Thyroid gland (tissue), 4 donors: ENCODE data around the gene PIP5K1C. TPM values are rescaled to one million over a fixed set of nuclear protein-coding genes. Genes with fewer than 3 reads are reported as not detected.

ENCODE experiments used
- DNase-seq, 2 donors: peaks; one replicate each; pipeline ENCODE4 v3.0.0-alpha.2; 2019
- H3K27ac ChIP-seq, 3 donors: fragments of 200-600 bp; sonication (generic); 1 replicate in 2 of 3; 2 replicates in 1 of 3; pipeline ENCODE4 v1.5.1; 2016 to 2019; ENCODE audit warnings: mild to moderate bottlenecking in 1 of 3, moderate library complexity in 1 of 3
- H3K27me3 ChIP-seq: fragments of 200-600 bp; sonication (generic); one replicate; pipeline ENCODE4 v1.5.1; 2019
- H3K36me3 ChIP-seq, 2 donors: fragments of 200-600 bp; sonication (generic); one replicate each; pipeline ENCODE4 v1.5.1; 2016 to 2019
- H3K4me1 ChIP-seq, 2 donors: fragments of 200-600 bp; sonication (generic); one replicate each; pipeline ENCODE4 v1.5.1; 2017 to 2019
- H3K4me3 ChIP-seq, 3 donors: fragments of 200-600 bp; sonication (generic); replicated peaks in 1 of 3; 1 replicate in 2 of 3; 2 replicates in 1 of 3; pipeline ENCODE4 v1.5.1; 2016; ENCODE audit warnings: mild to moderate bottlenecking in 1 of 3
- H3K9me3 ChIP-seq: fragments of 200-600 bp; sonication (generic); one replicate; pipeline ENCODE4 v1.5.1; 2017
- POLR2A ChIP-seq, 2 donors: fragments of 450-650 bp; IDR thresholded peaks; one replicate each; pipeline ENCODE4 v1.6.1; 2017; ENCODE audit warnings: antibody characterized with exemption in 2 of 2, mild to moderate bottlenecking in 2 of 2, moderate library complexity in 1 of 2
- WGBS, 2 donors: methylation state at CpG; one replicate each; pipeline ENCODE4 v1.1.5; 2017; 5-methylcytosine and 5-hydroxymethylcytosine counted together
- intact Hi-C: fragments of 100-400 bp; cut with DNase I; formaldehyde crosslinking; loops from one replicate; pipeline ENCODE4 v1.15.1; 2023
- total RNA-seq, 4 donors: library from RNA; depleted of rRNA; stranded (reverse); fragments of >200 nt; gene quantifications; one replicate each; pipeline ENCODE4 v1.2.3, GENCODE V29; 2016
- TF ChIP-seq, protein P1 (sequence below), 6 experiments: fragments of 200-600 bp in 3 of 6; fragments of 450-650 bp in 3 of 6; sonication (generic) in 3 of 6; IDR thresholded peaks; one replicate each; pipeline ENCODE4 v1.5.1; 2016 to 2019; ENCODE audit warnings: antibody characterized with exemption in 6 of 6, mild to moderate bottlenecking in 2 of 6, inconsistent platforms in 1 of 6, moderate library complexity in 1 of 6

The PIP5K1C gene
- total RNA-seq, 4 donors from 2014 or later, result 23.2 to 42.4 (median 35.0) TPM

- peaks cover 0 to 2% of the 10 kb centered on the region in 2 donors for H3K4me1 ChIP-seq
- 79 to 87% methylated on average over 8 of the region's 9 CpGs for WGBS, 2 donors
- intact Hi-C loops, result no loop called here
- no peaks in the 10 kb centered on the region for H3K27me3 ChIP-seq
- H3K36me3 ChIP-seq, result no peaks in the 10 kb centered on the region
- H3K9me3 ChIP-seq, result no peaks in the 10 kb centered on the region
- no peak overlapping the region for H3K4me3 ChIP-seq
- H3K27ac ChIP-seq, result no peak overlapping the region
- TF ChIP-seq, protein P1, sequence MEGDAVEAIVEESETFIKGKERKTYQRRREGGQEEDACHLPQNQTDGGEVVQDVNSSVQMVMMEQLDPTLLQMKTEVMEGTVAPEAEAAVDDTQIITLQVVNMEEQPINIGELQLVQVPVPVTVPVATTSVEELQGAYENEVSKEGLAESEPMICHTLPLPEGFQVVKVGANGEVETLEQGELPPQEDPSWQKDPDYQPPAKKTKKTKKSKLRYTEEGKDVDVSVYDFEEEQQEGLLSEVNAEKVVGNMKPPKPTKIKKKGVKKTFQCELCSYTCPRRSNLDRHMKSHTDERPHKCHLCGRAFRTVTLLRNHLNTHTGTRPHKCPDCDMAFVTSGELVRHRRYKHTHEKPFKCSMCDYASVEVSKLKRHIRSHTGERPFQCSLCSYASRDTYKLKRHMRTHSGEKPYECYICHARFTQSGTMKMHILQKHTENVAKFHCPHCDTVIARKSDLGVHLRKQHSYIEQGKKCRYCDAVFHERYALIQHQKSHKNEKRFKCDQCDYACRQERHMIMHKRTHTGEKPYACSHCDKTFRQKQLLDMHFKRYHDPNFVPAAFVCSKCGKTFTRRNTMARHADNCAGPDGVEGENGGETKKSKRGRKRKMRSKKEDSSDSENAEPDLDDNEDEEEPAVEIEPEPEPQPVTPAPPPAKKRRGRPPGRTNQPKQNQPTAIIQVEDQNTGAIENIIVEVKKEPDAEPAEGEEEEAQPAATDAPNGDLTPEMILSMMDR (IDR thresholded peaks at IDR 0.05), result no peak
- no peak for TF ChIP-seq POLR2A (IDR thresholded peaks at IDR 0.05)
- DNase-seq, result no peak
These were observed 108.2 kb downstream of the PIP5K1C start for GRCh38 chr19:3591876-3592613.

GRCh38 chr19:3590991-3591659 lies 109.1 kb downstream of the PIP5K1C start:
- Histone ChIP-seq H3K27ac (no peak overlapping the region), H3K4me3 (no peak overlapping the region), H3K27me3 (peaks cover 1% of the 10 kb centered on the region), H3K36me3 (no peaks in the 10 kb centered on the region), H3K9me3 (no peaks in the 10 kb centered on the region), H3K4me1 (peaks cover 4 to 11% of the 10 kb centered on the region in 2 donors)
- WGBS, 2 donors, result 88 to 100% methylated on average over 4 to 8 of the region's 8 CpGs
- intact Hi-C loops, result no loop called here
- TF ChIP-seq POLR2A (IDR thresholded peaks at IDR 0.05), result no peak
- TF ChIP-seq, protein P1 (IDR thresholded peaks at IDR 0.05), result no peak
- DNase-seq, result no peak

- Histone ChIP-seq H3K4me1 (peaks cover 4 to 21% of the 10 kb centered on the region in 2 donors), H3K4me3 (no peak overlapping the region), H3K27ac (no peak overlapping the region), H3K9me3 (no peaks in the 10 kb centered on the region), H3K27me3 (peaks cover 7% of the 10 kb centered on the region), H3K36me3 (no peaks in the 10 kb centered on the region)
- no peak for DNase-seq
- TF ChIP-seq, protein P1 (IDR thresholded peaks at IDR 0.05), result no peak
- no peak for TF ChIP-seq POLR2A (IDR thresholded peaks at IDR 0.05)
- WGBS, 2 donors, result 93 to 95% methylated on average over 19 to 20 of the region's 22 CpGs
- intact Hi-C loops, result no loop called here
These were observed 110.3 kb downstream of the PIP5K1C start for GRCh38 chr19:3589949-3590348.

GRCh38 chr19:3589439-3589838 lies 110.8 kb downstream of the PIP5K1C start:
- no peak for TF ChIP-seq POLR2A (IDR thresholded peaks at IDR 0.05)
- TF ChIP-seq, protein P1 (IDR thresholded peaks at IDR 0.05), result no peak
- no peak overlapping the region for H3K4me3 ChIP-seq
- H3K9me3 ChIP-seq, result no peaks in the 10 kb centered on the region
- intact Hi-C loops, result no loop called here
- 81 to 87% methylated on average over 9 to 11 of the region's 11 CpGs for WGBS, 2 donors
- no peak overlapping the region for H3K27ac ChIP-seq
- DNase-seq, result no peak
- no peaks in the 10 kb centered on the region for H3K36me3 ChIP-seq
- peaks cover 7% of the 10 kb centered on the region for H3K27me3 ChIP-seq
- peaks cover 4 to 21% of the 10 kb centered on the region in 2 donors for H3K4me1 ChIP-seq
